Endodermal cell (in vitro differentiated cells): Measurements from ENCODE around the gene TCHHL1. TPM values are rescaled to one million over a fixed set of nuclear protein-coding genes. Genes with fewer than 3 reads are reported as not detected.

Experiments used
- DNase-seq: peaks from one replicate; pipeline ENCODE4 v3.0.0-alpha.2; 2017
- H3K27ac ChIP-seq: 2 replicates; pipeline ENCODE4 v1.5.1; 2013; ENCODE audit warnings: mild to moderate bottlenecking, low read depth, low read length, moderate library complexity
- H3K27me3 ChIP-seq: 2 replicates; pipeline ENCODE4 v1.6.1; 2013; ENCODE audit warnings: mild to moderate bottlenecking, low read length, moderate library complexity; ENCODE audit not compliant: insufficient read depth, control insufficient read depth, poor library complexity, severe bottlenecking
- H3K36me3 ChIP-seq: 2 replicates; pipeline ENCODE4 v1.7.0; 2013; ENCODE audit warnings: mild to moderate bottlenecking, low read length, moderate library complexity; ENCODE audit not compliant: control insufficient read depth, insufficient read depth
- H3K4me1 ChIP-seq: one replicate; pipeline ENCODE4 v1.7.0; 2013; ENCODE audit warnings: low read length; ENCODE audit not compliant: control insufficient read depth, insufficient read depth
- H3K4me3 ChIP-seq: 2 replicates; pipeline ENCODE4 v1.5.1; 2013; ENCODE audit warnings: mild to moderate bottlenecking, low read length, moderate library complexity
- H3K9ac ChIP-seq: 2 replicates; pipeline ENCODE4 v1.6.1; 2013; ENCODE audit warnings: mild to moderate bottlenecking, low read length, moderate library complexity; ENCODE audit not compliant: poor library complexity, severe bottlenecking; ENCODE audit errors: extremely low read depth
- H3K9me3 ChIP-seq: 2 replicates; pipeline ENCODE4 v1.6.1; 2013; ENCODE audit warnings: mild to moderate bottlenecking, low read length, moderate library complexity; ENCODE audit not compliant: control insufficient read depth
- H3K27ac Mint-ChIP-seq: 2 replicates; pipeline ENCODE4 v1.8.0; 2020; ENCODE audit warnings: mixed read lengths
- H3K27me3 Mint-ChIP-seq: 2 replicates; pipeline ENCODE4 v1.8.0; 2021; ENCODE audit warnings: mild to moderate bottlenecking, mixed read lengths; ENCODE audit not compliant: insufficient read depth
- H3K36me3 Mint-ChIP-seq: 2 replicates; pipeline ENCODE4 v1.8.0; 2020; ENCODE audit warnings: low read depth, mixed read lengths
- H3K4me1 Mint-ChIP-seq: 2 replicates; pipeline ENCODE4 v1.8.0; 2020; ENCODE audit warnings: mixed read lengths
- H3K4me3 Mint-ChIP-seq: 2 replicates; pipeline ENCODE4 v1.8.0; 2020; ENCODE audit warnings: mild to moderate bottlenecking, moderate library complexity, mixed read lengths
- H3K9me3 Mint-ChIP-seq: 2 replicates; pipeline ENCODE4 v1.8.0; 2020; ENCODE audit warnings: mild to moderate bottlenecking, mixed read lengths
- CTCF ChIP-seq: fragments of 200-600 bp; sonication (generic); conservative IDR thresholded peaks from 2 replicates; pipeline ENCODE4 v1.5.0; 2021; ENCODE audit warnings: antibody characterized with exemption, mild to moderate bottlenecking
- WGBS, 2 experiments: methylation state at CpG; one replicate each; pipeline versions ENCODE4 v1.1.5 to v1.1.7; 2013; ENCODE audit warnings: missing lambda C conversion rate in 2 of 2, mixed read lengths in 1 of 2; ENCODE audit not compliant: insufficient coverage in 1 of 2, insufficient read length in 1 of 2; 5-methylcytosine and 5-hydroxymethylcytosine counted together
- total RNA-seq, 2 donors: library from RNA; stranded (reverse); fragmentation: NEBNext Ultra II Directional in 1 of 2; extraction: Animal tissue kit (Norgen Biotek cat#: 25700) in 1 of 2; gene quantifications; 2 replicates in 1 of 2; 3 replicates in 1 of 2; pipeline ENCODE4 v1.2.1, GENCODE V29; 2021

The TCHHL1 gene
- total RNA-seq, 2 donors from 2014 or later, result not detected

GRCh38 chr1:152049291-152050083 lies 39.4 kb downstream of the TCHHL1 start:
- H3K27ac ChIP-seq, result no peak overlapping the region
- 92 to 98% methylated on average over 5 to 8 of the region's 8 CpGs for WGBS, 2 experiments

GRCh38 chr1:152048416-152049009 lies 40.4 kb downstream of the TCHHL1 start:
- WGBS, 2 experiments, result 45 to 67% methylated on average over 2 to 5 of the region's 6 CpGs
- DNase-seq, result no peak
- H3K36me3 Mint-ChIP-seq, result no peaks in the 10 kb centered on the region

More at GRCh38 chr1:152049291-152050083, 39.4 kb downstream of the TCHHL1 start:
- Histone ChIP-seq H3K36me3 (no peaks in the 10 kb centered on the region), H3K4me3 (no peak overlapping the region), H3K9ac (no peak overlapping the region), H3K4me1 (no peaks in the 10 kb centered on the region), H3K9me3 (no peaks in the 10 kb centered on the region), H3K27me3 (peaks cover 6% of the 10 kb centered on the region)
- no peak overlapping the region for H3K27ac Mint-ChIP-seq
- no peak for DNase-seq
- H3K9me3 Mint-ChIP-seq, result no peaks in the 10 kb centered on the region
- no peak overlapping the region for H3K4me3 Mint-ChIP-seq
- peaks cover 15% of the 10 kb centered on the region for H3K4me1 Mint-ChIP-seq
- no peaks in the 10 kb centered on the region for H3K36me3 Mint-ChIP-seq
- H3K27me3 Mint-ChIP-seq, result peaks cover 11% of the 10 kb centered on the region
- TF ChIP-seq CTCF, result no peak

More at GRCh38 chr1:152048416-152049009, 40.4 kb downstream of the TCHHL1 start:
- Histone ChIP-seq H3K4me1 (no peaks in the 10 kb centered on the region), H3K4me3 (peak overlapping the region; percentile 22), H3K27ac (peak overlapping the region; percentile 86), H3K9me3 (no peaks in the 10 kb centered on the region), H3K27me3 (no peaks in the 10 kb centered on the region), H3K36me3 (no peaks in the 10 kb centered on the region), H3K9ac (no peak overlapping the region)
- peak overlapping the region; percentile 41 for H3K4me3 Mint-ChIP-seq
- no peak for TF ChIP-seq CTCF
- H3K27ac Mint-ChIP-seq, result peak overlapping the region; percentile 96
- H3K27me3 Mint-ChIP-seq, result peaks cover 8% of the 10 kb centered on the region
- peaks cover 24% of the 10 kb centered on the region for H3K4me1 Mint-ChIP-seq
- H3K9me3 Mint-ChIP-seq, result no peaks in the 10 kb centered on the region
